WERI-Rb-1 (cell line): ENCODE measurements around the gene PRKAR1B.

Source experiments
- DNase-seq: peaks from one replicate; pipeline ENCODE4 v3.0.0-alpha.2; 2020
- H3K27ac ChIP-seq: fragments of 250-450 bp; sonication (Bioruptor Pico); 2 replicates; pipeline ENCODE4 v1.5.1; 2020; ENCODE audit warnings: mild to moderate bottlenecking, moderate library complexity
- H3K27me3 ChIP-seq: fragments of 250-450 bp; sonication (Bioruptor Pico); 2 replicates; pipeline ENCODE4 v1.5.1; 2021; ENCODE audit warnings: mild to moderate bottlenecking, low read depth, moderate library complexity; ENCODE audit not compliant: insufficient read depth, severe bottlenecking
- H3K36me3 ChIP-seq: fragments of 250-450 bp; sonication (Bioruptor Pico); 2 replicates; pipeline ENCODE4 v1.5.1; 2020; ENCODE audit warnings: mild to moderate bottlenecking, moderate library complexity
- H3K4me3 ChIP-seq: 2 replicates; pipeline ENCODE4 v1.5.1; 2011; ENCODE audit warnings: low read depth, mild to moderate bottlenecking, control low read depth, low read length
- H3K9me3 ChIP-seq: fragments of 250-450 bp; sonication (Bioruptor Pico); 2 replicates; pipeline ENCODE4 v1.5.1; 2021; ENCODE audit warnings: mild to moderate bottlenecking, moderate library complexity; ENCODE audit not compliant: severe bottlenecking
- TF ChIP-seq, protein P1 (sequence below): IDR thresholded peaks from 2 replicates; pipeline ENCODE4 v1.5.1; 2011; ENCODE audit warnings: low read depth, mild to moderate bottlenecking, control low read depth, inconsistent platforms, low read length

Gene PRKAR1B

DNA sequence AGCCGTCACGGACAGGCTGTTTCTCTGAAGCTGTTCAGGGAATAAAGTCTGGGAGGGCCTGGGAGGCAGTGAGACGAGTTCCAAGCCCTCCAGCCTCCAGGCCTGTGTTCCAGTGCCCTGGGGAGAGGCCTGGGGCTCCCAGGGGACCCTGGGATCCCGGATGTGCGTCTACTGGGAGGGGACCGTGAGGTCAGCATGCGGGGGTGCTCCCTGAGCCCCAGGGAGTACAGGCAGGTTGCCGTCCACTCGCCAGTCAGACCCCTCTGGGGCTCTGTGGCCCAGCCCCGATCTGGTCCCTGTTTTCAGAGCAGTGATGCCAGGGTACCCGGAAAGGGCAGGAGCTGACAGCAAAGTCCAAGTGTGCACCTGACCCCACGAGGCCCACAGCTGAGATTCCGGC lies 81.5 kb downstream of the PRKAR1B start:
- DNase-seq = no peak
- Histone ChIP-seq H3K9me3 (no peaks in the 10 kb centered on the region), H3K27me3 (no peaks in the 10 kb centered on the region), H3K27ac (no peak overlapping the region), H3K4me3 (no peak overlapping the region), H3K36me3 (no peaks in the 10 kb centered on the region)
- TF ChIP-seq, protein P1, sequence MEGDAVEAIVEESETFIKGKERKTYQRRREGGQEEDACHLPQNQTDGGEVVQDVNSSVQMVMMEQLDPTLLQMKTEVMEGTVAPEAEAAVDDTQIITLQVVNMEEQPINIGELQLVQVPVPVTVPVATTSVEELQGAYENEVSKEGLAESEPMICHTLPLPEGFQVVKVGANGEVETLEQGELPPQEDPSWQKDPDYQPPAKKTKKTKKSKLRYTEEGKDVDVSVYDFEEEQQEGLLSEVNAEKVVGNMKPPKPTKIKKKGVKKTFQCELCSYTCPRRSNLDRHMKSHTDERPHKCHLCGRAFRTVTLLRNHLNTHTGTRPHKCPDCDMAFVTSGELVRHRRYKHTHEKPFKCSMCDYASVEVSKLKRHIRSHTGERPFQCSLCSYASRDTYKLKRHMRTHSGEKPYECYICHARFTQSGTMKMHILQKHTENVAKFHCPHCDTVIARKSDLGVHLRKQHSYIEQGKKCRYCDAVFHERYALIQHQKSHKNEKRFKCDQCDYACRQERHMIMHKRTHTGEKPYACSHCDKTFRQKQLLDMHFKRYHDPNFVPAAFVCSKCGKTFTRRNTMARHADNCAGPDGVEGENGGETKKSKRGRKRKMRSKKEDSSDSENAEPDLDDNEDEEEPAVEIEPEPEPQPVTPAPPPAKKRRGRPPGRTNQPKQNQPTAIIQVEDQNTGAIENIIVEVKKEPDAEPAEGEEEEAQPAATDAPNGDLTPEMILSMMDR = no peak

DNA sequence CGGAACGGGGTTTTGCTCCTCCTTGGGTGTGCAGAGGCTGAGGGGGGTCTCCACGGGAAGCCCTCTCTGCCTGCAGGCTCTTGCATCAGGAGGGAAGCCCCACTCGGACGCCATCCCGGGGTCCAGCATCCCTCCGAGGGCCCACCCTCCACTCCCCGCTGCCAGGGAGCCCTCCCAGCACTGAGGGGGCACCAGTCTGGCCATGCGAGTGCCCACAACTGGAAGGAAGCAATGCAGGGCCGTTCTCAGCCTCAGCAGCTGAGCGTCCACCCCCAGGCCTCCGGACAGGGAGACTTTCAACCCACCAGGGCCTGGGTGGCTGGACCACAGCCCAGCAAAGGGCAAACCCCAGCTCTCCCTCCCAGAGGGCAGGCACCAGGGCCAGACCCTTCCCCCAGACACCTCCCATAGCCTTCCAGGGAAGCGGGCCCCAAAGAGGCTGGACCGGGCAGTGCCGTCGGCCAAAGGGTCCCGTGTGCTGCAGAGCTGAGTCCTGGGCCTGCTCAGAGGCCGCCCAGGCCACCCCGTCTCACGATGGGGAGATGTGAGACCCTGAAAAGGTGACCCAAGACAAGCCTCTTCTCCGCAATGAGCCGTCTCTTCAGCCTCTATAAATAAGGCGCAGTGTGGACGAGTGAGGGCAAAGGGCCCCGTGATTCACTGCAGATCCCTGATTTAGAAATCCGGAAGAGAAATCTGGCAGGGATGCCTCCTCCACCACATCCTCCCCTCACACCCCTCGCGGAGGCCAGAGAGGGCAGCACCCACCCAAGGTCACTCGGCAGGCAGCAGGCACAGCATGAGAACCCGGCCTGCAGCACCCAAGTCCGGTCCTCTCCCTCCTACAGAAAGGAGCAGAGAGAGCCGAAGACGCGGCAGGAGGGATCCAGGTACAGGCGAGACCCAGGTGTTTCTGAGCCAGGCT lies 82.4 kb downstream of the PRKAR1B start:
- Histone ChIP-seq H3K27ac (no peak overlapping the region), H3K9me3 (no peaks in the 10 kb centered on the region), H3K36me3 (no peaks in the 10 kb centered on the region), H3K4me3 (no peak overlapping the region), H3K27me3 (no peaks in the 10 kb centered on the region)
- TF ChIP-seq, protein P1 = no peak
- no peak for DNase-seq

DNA sequence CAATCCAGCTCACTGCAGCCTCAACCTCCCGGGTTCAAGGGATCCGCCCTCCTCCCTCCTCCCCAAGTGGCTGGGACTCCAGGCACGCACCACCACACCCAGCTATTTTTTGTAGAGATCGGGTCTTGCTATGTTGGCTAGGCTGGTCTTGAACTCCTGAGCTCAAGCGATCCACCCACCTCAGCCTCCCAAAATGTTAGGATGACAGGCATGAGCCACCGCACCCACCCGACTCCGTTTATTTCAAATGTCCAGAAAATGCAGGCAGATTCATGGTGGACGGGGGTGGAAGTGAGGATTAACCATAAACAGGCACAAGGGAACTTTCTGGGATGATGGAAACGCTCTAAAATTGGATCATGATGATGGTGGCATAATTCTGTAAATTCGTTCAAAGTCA lies 85.1 kb downstream of the PRKAR1B start:
- Histone ChIP-seq H3K9me3 (no peaks in the 10 kb centered on the region), H3K27ac (no peak overlapping the region), H3K36me3 (no peaks in the 10 kb centered on the region), H3K4me3 (no peak overlapping the region), H3K27me3 (no peaks in the 10 kb centered on the region)
- DNase-seq = no peak
- TF ChIP-seq, protein P1 = no peak

DNA sequence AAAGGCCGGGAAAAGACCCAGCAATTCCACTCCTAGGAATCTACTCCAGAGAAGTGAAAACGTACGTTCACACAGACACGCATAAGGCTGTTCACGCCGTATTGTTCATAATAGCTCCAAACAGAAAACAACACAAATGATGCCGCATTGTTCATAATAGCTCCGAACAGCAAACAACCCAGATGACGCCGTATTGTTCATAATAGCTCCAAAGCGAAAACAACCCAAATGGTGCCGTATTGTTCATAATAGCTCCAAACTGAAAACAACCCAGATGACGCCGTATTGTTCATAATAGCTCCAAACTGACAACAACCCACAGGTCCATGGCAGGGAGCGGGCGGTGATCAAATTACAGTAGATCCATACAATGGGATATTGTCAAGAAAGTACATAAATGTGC lies 85.8 kb downstream of the PRKAR1B start:
- Histone ChIP-seq H3K4me3 (no peak overlapping the region), H3K27me3 (no peaks in the 10 kb centered on the region), H3K36me3 (no peaks in the 10 kb centered on the region), H3K9me3 (no peaks in the 10 kb centered on the region), H3K27ac (no peak overlapping the region)
- TF ChIP-seq, protein P1 = no peak
- no peak for DNase-seq

GRCh38 chr7:638256-639011 lies 88.6 kb downstream of the PRKAR1B start:
- no peak for DNase-seq
- no peak overlapping the region for H3K27ac ChIP-seq

More at GRCh38 chr7:638256-639011, 88.6 kb downstream of the PRKAR1B start:
- TF ChIP-seq, protein P1 = no peak
- no peaks in the 10 kb centered on the region for H3K9me3 ChIP-seq
- no peaks in the 10 kb centered on the region for H3K36me3 ChIP-seq
- H3K27me3 ChIP-seq = no peaks in the 10 kb centered on the region
- H3K4me3 ChIP-seq = no peak overlapping the region
